DND-41 (cell line): ENCODE results near the gene MARS1.
A peak's percentile ranks its signal among the peaks of the same experiment; 100 is the strongest.

Experiments used
- ATAC-seq: fragments of 200-7000 bp; cut with Tn5 transposase; 3 replicates; pipeline ENCODE4 v1.9.1; 2021; ENCODE audit warnings: low read depth; ENCODE audit not compliant: insufficient read depth
- DNase-seq: peaks from one replicate; pipeline ENCODE4 v3.0.0-alpha.2; 2020
- H2AFZ ChIP-seq: 2 replicates; pipeline ENCODE4 v1.6.0; 2012; ENCODE audit warnings: low read depth, low read length
- H3K27ac ChIP-seq: 2 replicates; pipeline ENCODE4 v1.5.1; 2012; ENCODE audit warnings: low read length, inconsistent platforms
- H3K27me3 ChIP-seq: fragments of 200-600 bp; sonication (generic); 2 replicates; pipeline ENCODE4 v1.6.0; 2012; ENCODE audit warnings: low read length, mild to moderate bottlenecking, inconsistent platforms; ENCODE audit not compliant: insufficient read depth, poor library complexity
- H3K36me3 ChIP-seq: 2 replicates; pipeline ENCODE4 v1.5.1; 2012; ENCODE audit warnings: low read length, inconsistent platforms; ENCODE audit not compliant: insufficient read depth
- H3K4me1 ChIP-seq: 2 replicates; pipeline ENCODE4 v1.5.1; 2012; ENCODE audit warnings: mild to moderate bottlenecking, low read length; ENCODE audit not compliant: insufficient read depth
- H3K4me2 ChIP-seq: 2 replicates; pipeline ENCODE4 v1.6.0; 2012; ENCODE audit warnings: mild to moderate bottlenecking, moderate library complexity, low read length, inconsistent platforms; ENCODE audit not compliant: insufficient read depth
- H3K4me3 ChIP-seq, 2 experiments: fragments of 200-600 bp in 1 of 2; shearing (Covaris generic) in 1 of 2; 2 replicates each; pipeline ENCODE4 v1.5.1; 2012 to 2016; ENCODE audit warnings: inconsistent platforms in 2 of 2, low read length in 2 of 2, mild to moderate bottlenecking in 2 of 2, low read depth in 1 of 2, moderate library complexity in 1 of 2
- H3K79me2 ChIP-seq: 2 replicates; pipeline ENCODE4 v1.6.0; 2012; ENCODE audit warnings: low read length, inconsistent platforms; ENCODE audit not compliant: insufficient read depth
- H3K9ac ChIP-seq: 2 replicates; pipeline ENCODE4 v1.6.0; 2012; ENCODE audit warnings: low read depth, mild to moderate bottlenecking, inconsistent platforms, low read length, moderate library complexity
- H3K9me3 ChIP-seq: 2 replicates; pipeline ENCODE4 v1.5.1; 2012; ENCODE audit warnings: low read length, moderate library complexity, mild to moderate bottlenecking, inconsistent platforms; ENCODE audit not compliant: insufficient read depth, severe bottlenecking
- H4K20me1 ChIP-seq: 2 replicates; pipeline ENCODE4 v1.6.0; 2012; ENCODE audit warnings: low read length; ENCODE audit not compliant: insufficient read depth
- CTCF ChIP-seq: IDR thresholded peaks from 2 replicates; pipeline ENCODE4 v1.5.1; 2012; ENCODE audit warnings: borderline replicate concordance, low read length, moderate library complexity, mild to moderate bottlenecking; ENCODE audit not compliant: poor library complexity, severe bottlenecking; ENCODE audit errors: extremely low read depth
- EZH2 ChIP-seq: IDR thresholded peaks from 3 replicates; pipeline ENCODE4 v1.6.1; 2012; ENCODE audit warnings: borderline replicate concordance, low read depth, mild to moderate bottlenecking, moderate library complexity, low read length, inconsistent platforms; ENCODE audit not compliant: severe bottlenecking

MARS1 gene

GRCh38 chr12:57526477-57527126 is 38.7 kb downstream of the MARS1 start:
- Histone ChIP-seq H2AFZ (no peak overlapping the region), H4K20me1 (peaks cover 33% of the 10 kb centered on the region), H3K79me2 (peaks cover 50% of the 10 kb centered on the region), H3K36me3 (peaks cover 79% of the 10 kb centered on the region), H3K9ac (no peak overlapping the region), H3K4me2 (no peak overlapping the region), H3K27ac (peak overlapping the region; percentile 3; the same call in 1 of the 2 replicates), H3K4me1 (peaks cover 45% of the 10 kb centered on the region), H3K4me3 (no peak overlapping the region), H3K27me3 (no peaks in the 10 kb centered on the region), H3K9me3 (no peaks in the 10 kb centered on the region)
- no peak for TF ChIP-seq EZH2
- TF ChIP-seq CTCF = no peak
- no peak for ATAC-seq
- no peak for DNase-seq

GRCh38 chr12:57527184-57527583 is 39.3 kb downstream of the MARS1 start:
- H3K9ac ChIP-seq = no peak overlapping the region
- no peak for ATAC-seq
- peaks cover 33% of the 10 kb centered on the region for H4K20me1 ChIP-seq
- H3K27ac ChIP-seq = no peak overlapping the region
- H3K36me3 ChIP-seq = peaks cover 85% of the 10 kb centered on the region
- H3K4me2 ChIP-seq = peak overlapping the region; percentile 15; the same call in 1 of the 2 replicates
- no peaks in the 10 kb centered on the region for H3K27me3 ChIP-seq
- peaks cover 50% of the 10 kb centered on the region for H3K79me2 ChIP-seq
- H2AFZ ChIP-seq = no peak overlapping the region
- H3K9me3 ChIP-seq = no peaks in the 10 kb centered on the region
- peaks cover 39% of the 10 kb centered on the region for H3K4me1 ChIP-seq
- no peak for DNase-seq
- H3K4me3 ChIP-seq = no peak overlapping the region
- no peak for TF ChIP-seq EZH2
- TF ChIP-seq CTCF = no peak

- TF ChIP-seq CTCF = no peak
- TF ChIP-seq EZH2 = no peak
- Histone ChIP-seq H3K4me1 (peaks cover 37% of the 10 kb centered on the region), H3K4me2 (no peak overlapping the region), H4K20me1 (peaks cover 32% of the 10 kb centered on the region), H2AFZ (no peak overlapping the region), H3K9me3 (no peaks in the 10 kb centered on the region), H3K27ac (no peak overlapping the region), H3K27me3 (no peaks in the 10 kb centered on the region), H3K4me3 (no peak overlapping the region), H3K9ac (no peak overlapping the region), H3K36me3 (peaks cover 94% of the 10 kb centered on the region), H3K79me2 (peaks cover 48% of the 10 kb centered on the region)
- DNase-seq = no peak
- no peak for ATAC-seq
Observed at GRCh38 chr12:57528176-57528575, 40.3 kb downstream of the MARS1 start.
